Breast epithelium (tissue), 3 donors: ENCODE data around the gene ACSL5.

ENCODE experiments used
- POLR2A ChIP-seq: fragments of 450-650 bp; IDR thresholded peaks from one replicate; pipeline ENCODE4 v1.6.1; 2016; ENCODE audit warnings: antibody characterized with exemption, mild to moderate bottlenecking, moderate library complexity
- POLR2AphosphoS5 ChIP-seq, 3 donors: sonication (generic); formaldehyde crosslinking; IDR thresholded peaks; one replicate each; pipeline ENCODE4 v1.6.1; 2017; ENCODE audit warnings: antibody characterized with exemption in 3 of 3
- TF ChIP-seq, protein P1 (sequence below), 3 donors: fragments of 450-650 bp; IDR thresholded peaks; one replicate each; pipeline ENCODE4 v1.5.1; 2016 to 2017; ENCODE audit warnings: antibody characterized with exemption in 3 of 3, mild to moderate bottlenecking in 3 of 3, moderate library complexity in 3 of 3

GRCh38 chr10:112338957-112339356 is 35.0 kb upstream of the ACSL5 start:
- TF ChIP-seq, protein P1, sequence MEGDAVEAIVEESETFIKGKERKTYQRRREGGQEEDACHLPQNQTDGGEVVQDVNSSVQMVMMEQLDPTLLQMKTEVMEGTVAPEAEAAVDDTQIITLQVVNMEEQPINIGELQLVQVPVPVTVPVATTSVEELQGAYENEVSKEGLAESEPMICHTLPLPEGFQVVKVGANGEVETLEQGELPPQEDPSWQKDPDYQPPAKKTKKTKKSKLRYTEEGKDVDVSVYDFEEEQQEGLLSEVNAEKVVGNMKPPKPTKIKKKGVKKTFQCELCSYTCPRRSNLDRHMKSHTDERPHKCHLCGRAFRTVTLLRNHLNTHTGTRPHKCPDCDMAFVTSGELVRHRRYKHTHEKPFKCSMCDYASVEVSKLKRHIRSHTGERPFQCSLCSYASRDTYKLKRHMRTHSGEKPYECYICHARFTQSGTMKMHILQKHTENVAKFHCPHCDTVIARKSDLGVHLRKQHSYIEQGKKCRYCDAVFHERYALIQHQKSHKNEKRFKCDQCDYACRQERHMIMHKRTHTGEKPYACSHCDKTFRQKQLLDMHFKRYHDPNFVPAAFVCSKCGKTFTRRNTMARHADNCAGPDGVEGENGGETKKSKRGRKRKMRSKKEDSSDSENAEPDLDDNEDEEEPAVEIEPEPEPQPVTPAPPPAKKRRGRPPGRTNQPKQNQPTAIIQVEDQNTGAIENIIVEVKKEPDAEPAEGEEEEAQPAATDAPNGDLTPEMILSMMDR (IDR thresholded peaks at IDR 0.05) = no peak
- TF ChIP-seq POLR2AphosphoS5 (IDR thresholded peaks at IDR 0.05) (no peak), POLR2A (no peak)
